HG02852 (cell line): ENCODE data around the gene KLK2.

Experiments used
- ATAC-seq: cut with Tn5 transposase; IDR thresholded peaks from one replicate; pipeline ENCODE4 v1.9.1; 2021; ENCODE audit warnings: mild to moderate bottlenecking, moderate library complexity; ENCODE audit not compliant: unreplicated experiment

KLK2 gene

GRCh38 chr19:50844296-50844935, 28.8 kb upstream of the KLK2 start:
- no peak for ATAC-seq

- no peak for ATAC-seq
Observed at GRCh38 chr19:50850738-50851137, 22.5 kb upstream of the KLK2 start.

- no peak for ATAC-seq
Observed at GRCh38 chr19:50851620-50852019, 21.6 kb upstream of the KLK2 start.

- no peak for ATAC-seq
Observed at GRCh38 chr19:50854636-50855410, 18.4 kb upstream of the KLK2 start, which contains the start of gene KLK3. Gene KLK3 (plus strand): TSS chr19:50854915. CDS start chr19:50854956, 41 bp downstream.

- no peak for ATAC-seq
Observed at GRCh38 chr19:50857366-50857765, 15.9 kb upstream of the KLK2 start.

GRCh38 chr19:50858886-50859285, 14.4 kb upstream of the KLK2 start:
- no peak for ATAC-seq

- ATAC-seq = no peak
Observed at GRCh38 chr19:50859849-50860248, 13.4 kb upstream of the KLK2 start.

GRCh38 chr19:50861010-50861409, 12.2 kb upstream of the KLK2 start:
- ATAC-seq = no peak

GRCh38 chr19:50861496-50862286, 11.5 kb upstream of the KLK2 start:
- no peak for ATAC-seq

GRCh38 chr19:50869479-50869878, 3.8 kb upstream of the KLK2 start:
- no peak for ATAC-seq

GRCh38 chr19:50870417-50871089, 2.7 kb upstream of the KLK2 start:
- no peak for ATAC-seq

GRCh38 chr19:50874211-50874610, 972 bp downstream of the KLK2 start:
- no peak for ATAC-seq

- no peak for ATAC-seq
Observed at GRCh38 chr19:50875795-50876422, 2.7 kb downstream of the KLK2 start.

GRCh38 chr19:50876456-50876855, 3.2 kb downstream of the KLK2 start:
- no peak for ATAC-seq

- no peak for ATAC-seq
Observed at GRCh38 chr19:50877338-50877737, 4.1 kb downstream of the KLK2 start.

- no peak for ATAC-seq
Observed at GRCh38 chr19:50878851-50879250, 5.6 kb downstream of the KLK2 start.

GRCh38 chr19:50880241-50880640, 7.0 kb downstream of the KLK2 start:
- ATAC-seq = no peak

GRCh38 chr19:50882188-50882587, 8.9 kb downstream of the KLK2 start:
- ATAC-seq = no peak

GRCh38 chr19:50889638-50890037, 16.4 kb downstream of the KLK2 start:
- ATAC-seq = no peak

GRCh38 chr19:50890422-50891252, 17.4 kb downstream of the KLK2 start:
- ATAC-seq = no peak
